Right lobe of liver (tissue), 4 donors: ENCODE data around the gene CYLD.

Experiments used
- CTCF ChIP-seq, 4 donors: fragments of 200-600 bp in 3 of 4; fragments of 450-650 bp in 1 of 4; IDR thresholded peaks; one replicate each; pipeline versions ENCODE4 v1.5.1 to v1.8.0; 2016 to 2022; ENCODE audit warnings: antibody characterized with exemption in 4 of 4, mild to moderate bottlenecking in 2 of 4
- POLR2A ChIP-seq: fragments of 450-650 bp; IDR thresholded peaks from one replicate; pipeline ENCODE4 v1.6.1; 2017; ENCODE audit warnings: antibody characterized with exemption, mild to moderate bottlenecking
- donor health status: DM: no; HTN: no; CAD: no.
- donor health status: DM: no; HTN: no; CAD: no.
- donor health status: DM: no; HTN: yes; CAD: no.

- no peak for TF ChIP-seq CTCF (IDR thresholded peaks at IDR 0.05)
- no peak for TF ChIP-seq POLR2A
These were observed 36.6 kb downstream of the CYLD start for GRCh38 chr16:50778284-50779163.
